B cell (primary cell): Measurements from ENCODE around the gene SGSM1. TPM values are rescaled to one million over a fixed set of nuclear protein-coding genes. Genes with fewer than 3 reads are reported as not detected.

Experiments
- ATAC-seq: fragments of 200-7000 bp; cut with Tn5 transposase; one replicate; pipeline ENCODE4 v1.10.0; 2021; ENCODE audit warnings: low read depth, mild to moderate bottlenecking, moderate number of reproducible peaks, moderate library complexity
- CTCF ChIA-PET: fragments of 350-600 bp; sonication (Branson Sonifier 250); formaldehyde crosslinking; loops from one replicate; lab custom pipeline; 2021; ENCODE audit warnings: antibody characterized with exemption, inconsistent platforms; lab: Charles Lee
- POLR2A ChIA-PET: fragments of 350-600 bp; sonication (Branson Sonifier 250); formaldehyde crosslinking; loops from one replicate; lab custom pipeline; 2021; ENCODE audit warnings: antibody characterized with exemption; lab: Charles Lee
- DNase-seq: peaks from one replicate; pipeline ENCODE4 v3.0.0; 2013
- H2AFZ ChIP-seq: 2 replicates; pipeline ENCODE4 v1.6.1; 2012; ENCODE audit warnings: mild to moderate bottlenecking, low read depth, low read length; ENCODE audit not compliant: insufficient read depth, poor library complexity, severe bottlenecking
- H3K27ac ChIP-seq, 2 donors: 1 replicate in 1 of 2; 2 replicates in 1 of 2; pipeline ENCODE4 v1.5.1; 2012 to 2013; ENCODE audit warnings: low read length in 2 of 2, mild to moderate bottlenecking in 2 of 2, moderate library complexity in 1 of 2
- H3K27me3 ChIP-seq, 4 experiments: fragments of 200-600 bp in 1 of 4; sonication (generic) in 1 of 4; replicated peaks in 1 of 4; 1 replicate in 2 of 4; 2 replicates in 2 of 4; pipeline versions ENCODE4 v1.6.1 to v1.7.0; 2013 to 2016; ENCODE audit warnings: low read length in 3 of 4, mild to moderate bottlenecking in 2 of 4, mixed read lengths in 1 of 4, moderate library complexity in 1 of 4; ENCODE audit not compliant: insufficient read depth in 4 of 4, control insufficient read depth in 3 of 4; ENCODE audit errors: control extremely low read depth in 1 of 4
- H3K36me3 ChIP-seq, 2 experiments: replicated peaks in 1 of 2; 1 replicate in 1 of 2; 2 replicates in 1 of 2; pipeline versions ENCODE4 v1.6.1 to v1.7.1; 2013; ENCODE audit warnings: low read length in 1 of 2; ENCODE audit not compliant: insufficient read depth in 2 of 2, control insufficient read depth in 1 of 2; ENCODE audit errors: control extremely low read depth in 1 of 2, extremely low read depth in 1 of 2
- H3K4me1 ChIP-seq, 2 donors: fragments of 200-600 bp in 1 of 2; sonication (generic) in 1 of 2; 1 replicate in 1 of 2; 2 replicates in 1 of 2; pipeline versions ENCODE4 v1.5.1 to v1.6.1; 2013 to 2017; ENCODE audit warnings: low read length in 2 of 2; ENCODE audit not compliant: control insufficient read depth in 2 of 2, insufficient read depth in 2 of 2
- H3K4me2 ChIP-seq: replicated peaks from 2 replicates; pipeline ENCODE3; 2012; ENCODE audit warnings: mild to moderate bottlenecking, low read depth, low read length; ENCODE audit not compliant: poor library complexity, severe bottlenecking
- H3K4me3 ChIP-seq, 5 experiments: fragments of 200-600 bp in 1 of 5; sonication (generic) in 1 of 5; 1 replicate in 3 of 5; 2 replicates in 2 of 5; pipeline versions ENCODE4 v1.5.1 to v1.7.0; 2011 to 2016; ENCODE audit warnings: low read length in 4 of 5, mild to moderate bottlenecking in 4 of 5, low read depth in 2 of 5, control low read depth in 1 of 5, moderate library complexity in 1 of 5; ENCODE audit not compliant: insufficient read depth in 1 of 5; ENCODE audit errors: control extremely low read depth in 1 of 5, extremely low read depth in 1 of 5
- H3K79me2 ChIP-seq: fragments of 200-600 bp; sonication (generic); one replicate; pipeline ENCODE4 v1.6.0; 2016; ENCODE audit warnings: low read length; ENCODE audit not compliant: control insufficient read depth, insufficient read depth
- H3K9ac ChIP-seq: fragments of 200-600 bp; sonication (generic); 2 replicates; pipeline ENCODE4 v1.6.1; 2017; ENCODE audit warnings: mild to moderate bottlenecking, low read length, moderate library complexity
- H3K9me3 ChIP-seq, 3 donors: one replicate each; pipeline versions ENCODE4 v1.6.1 to v1.7.1; 2013; ENCODE audit warnings: low read length in 2 of 3; ENCODE audit not compliant: control insufficient read depth in 2 of 3, insufficient read depth in 1 of 3; ENCODE audit errors: control extremely low read depth in 1 of 3
- H4K20me1 ChIP-seq: 2 replicates; pipeline ENCODE4 v1.6.0; 2012; ENCODE audit warnings: mild to moderate bottlenecking, low read length; ENCODE audit not compliant: insufficient read depth, control insufficient read depth, poor library complexity, severe bottlenecking
- H3K27ac Mint-ChIP-seq: one replicate; pipeline ENCODE4 v1.8.0; 2021; ENCODE audit warnings: mixed read lengths
- H3K27me3 Mint-ChIP-seq: one replicate; pipeline ENCODE4 v1.8.0; 2021; ENCODE audit warnings: mixed read lengths
- H3K4me1 Mint-ChIP-seq: one replicate; pipeline ENCODE4 v1.8.0; 2021; ENCODE audit warnings: mixed read lengths
- H3K4me3 Mint-ChIP-seq: one replicate; pipeline ENCODE4 v1.8.0; 2021; ENCODE audit warnings: mixed read lengths
- H3K9me3 Mint-ChIP-seq: one replicate; pipeline ENCODE4 v1.8.0; 2022; ENCODE audit warnings: mixed read lengths; ENCODE audit not compliant: insufficient read depth
- EZH2 ChIP-seq: IDR thresholded peaks from 2 replicates; pipeline ENCODE4 v1.6.1; 2012; ENCODE audit warnings: borderline replicate concordance, low read depth, mild to moderate bottlenecking, moderate library complexity, low read length; ENCODE audit not compliant: insufficient read depth, poor library complexity, severe bottlenecking
- WGBS: methylation state at CpG from one replicate; pipeline ENCODE4 v1.1.5; 2013; ENCODE audit warnings: missing lambda C conversion rate; ENCODE audit not compliant: insufficient coverage; 5-methylcytosine and 5-hydroxymethylcytosine counted together
- intact Hi-C: fragments of 100-400 bp; cut with micrococcal nuclease; formaldehyde crosslinking; loops from one replicate; pipeline ENCODE4 v1.10.0; 2022
- polyA plus RNA-seq: library from polyadenylated mRNA; depleted of rRNA; stranded (reverse); fragments of >200 nt; gene quantifications from 2 replicates; pipeline ENCODE4 v1.2.3, GENCODE V29; 2012
- total RNA-seq, 2 donors: library from RNA; stranded (reverse); fragments of 120-200 nt in 1 of 2; gene quantifications; 1 replicate in 1 of 2; 2 replicates in 1 of 2; pipeline versions ENCODE4 v1.2.3 to v1.2.4, GENCODE V29; 2013 to 2022
- TF ChIP-seq, protein P1 (sequence below): fragments of 200-600 bp; IDR thresholded peaks from one replicate; pipeline ENCODE4 v1.8.0; 2022; ENCODE audit warnings: antibody characterized with exemption, mild to moderate bottlenecking

SGSM1 gene
- total and polyA plus RNA-seq, 2 donors (not counting 1 experiment from before 2014, with no cell fraction given), result 0.91 to 1.3 TPM

GRCh38 chr22:24894998-24895397, 89.0 kb downstream of the SGSM1 start:
- Histone ChIP-seq H3K27ac (no peak overlapping the region), H3K4me2 (no peak overlapping the region), H3K27me3 (peaks cover 0 to 4% (median 1%) of the 10 kb centered on the region in 4 experiments), H3K9ac (no peak overlapping the region), H3K4me1 (no peaks in the 10 kb centered on the region), H3K36me3 (no peaks in the 10 kb centered on the region), H4K20me1 (no peaks in the 10 kb centered on the region), H3K9me3 (no peaks in the 10 kb centered on the region), H3K4me3 (no peak overlapping the region), H3K79me2 (no peaks in the 10 kb centered on the region), H2AFZ (no peak overlapping the region)
- no peak for DNase-seq
- Mint-ChIP-seq H3K4me3 (no peak overlapping the region), H3K4me1 (no peaks in the 10 kb centered on the region), H3K27ac (no peak overlapping the region), H3K9me3 (no peaks in the 10 kb centered on the region), H3K27me3 (peaks cover 16% of the 10 kb centered on the region)
- ChIA-PET POLR2A (no interaction called here), CTCF (no interaction called here)
- 71% methylated on average over 1 of the region's 7 CpGs for WGBS
- no peak for ATAC-seq
- intact Hi-C loops, result no loop called here
- TF ChIP-seq, protein P1, sequence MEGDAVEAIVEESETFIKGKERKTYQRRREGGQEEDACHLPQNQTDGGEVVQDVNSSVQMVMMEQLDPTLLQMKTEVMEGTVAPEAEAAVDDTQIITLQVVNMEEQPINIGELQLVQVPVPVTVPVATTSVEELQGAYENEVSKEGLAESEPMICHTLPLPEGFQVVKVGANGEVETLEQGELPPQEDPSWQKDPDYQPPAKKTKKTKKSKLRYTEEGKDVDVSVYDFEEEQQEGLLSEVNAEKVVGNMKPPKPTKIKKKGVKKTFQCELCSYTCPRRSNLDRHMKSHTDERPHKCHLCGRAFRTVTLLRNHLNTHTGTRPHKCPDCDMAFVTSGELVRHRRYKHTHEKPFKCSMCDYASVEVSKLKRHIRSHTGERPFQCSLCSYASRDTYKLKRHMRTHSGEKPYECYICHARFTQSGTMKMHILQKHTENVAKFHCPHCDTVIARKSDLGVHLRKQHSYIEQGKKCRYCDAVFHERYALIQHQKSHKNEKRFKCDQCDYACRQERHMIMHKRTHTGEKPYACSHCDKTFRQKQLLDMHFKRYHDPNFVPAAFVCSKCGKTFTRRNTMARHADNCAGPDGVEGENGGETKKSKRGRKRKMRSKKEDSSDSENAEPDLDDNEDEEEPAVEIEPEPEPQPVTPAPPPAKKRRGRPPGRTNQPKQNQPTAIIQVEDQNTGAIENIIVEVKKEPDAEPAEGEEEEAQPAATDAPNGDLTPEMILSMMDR, result no peak
- TF ChIP-seq EZH2, result no peak

DNA sequence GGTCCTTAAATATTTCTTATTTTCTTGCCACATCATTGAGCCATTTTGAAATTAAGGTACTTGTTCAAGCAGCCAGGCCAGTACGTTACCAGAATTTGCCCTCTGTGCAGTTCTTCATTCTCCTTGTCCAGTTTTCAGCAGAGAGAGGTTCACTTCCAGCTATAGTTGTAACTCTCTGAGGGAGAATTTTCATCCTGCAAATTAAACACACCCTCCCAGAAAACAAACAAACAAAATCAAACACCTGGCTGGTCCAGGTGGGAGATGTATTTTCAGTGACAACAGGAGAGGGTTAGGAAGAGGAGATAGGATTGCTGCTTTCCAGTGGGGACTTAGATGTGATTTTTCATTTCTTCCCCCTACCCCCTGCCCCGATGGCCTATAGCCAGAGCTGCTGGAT, 95.4 kb downstream of the SGSM1 start:
- Histone ChIP-seq H3K79me2 (no peaks in the 10 kb centered on the region), H3K36me3 (no peaks in the 10 kb centered on the region), H3K9ac (no peak overlapping the region), H3K4me1 (no peaks in the 10 kb centered on the region), H3K4me3 (no peak overlapping the region), H3K4me2 (no peak overlapping the region), H3K27me3 (no peaks in the 10 kb centered on the region), H3K9me3 (peaks cover 0 to 14% (median 9%) of the 10 kb centered on the region in 3 donors), H4K20me1 (no peaks in the 10 kb centered on the region), H3K27ac (no peak overlapping the region), H2AFZ (no peak overlapping the region)
- no peaks in the 10 kb centered on the region for H3K4me1 Mint-ChIP-seq
- intact Hi-C loops, result no loop called here
- no peak overlapping the region for H3K27ac Mint-ChIP-seq
- DNase-seq (no peak), ATAC-seq (no peak)
- no peak for TF ChIP-seq EZH2
- TF ChIP-seq, protein P1, result no peak
- peaks cover 3% of the 10 kb centered on the region for H3K9me3 Mint-ChIP-seq
- no peak overlapping the region for H3K4me3 Mint-ChIP-seq
- 100% methylated on average over 1 of the region's 2 CpGs for WGBS
- H3K27me3 Mint-ChIP-seq, result peaks cover 6% of the 10 kb centered on the region
- ChIA-PET POLR2A (no interaction called here), CTCF (no interaction called here)
